ENCODE measurements around the gene PLA2G3. TPM values are rescaled to one million over a fixed set of nuclear protein-coding genes. Genes with fewer than 3 reads are reported as not detected.
A peak's percentile ranks its signal among the peaks of the same experiment; 100 is the strongest.

The PLA2G3 gene
- total and polyA plus RNA-seq, 2 experiments from 2014 or later = 18.0 to 34.5 TPM

DNA sequence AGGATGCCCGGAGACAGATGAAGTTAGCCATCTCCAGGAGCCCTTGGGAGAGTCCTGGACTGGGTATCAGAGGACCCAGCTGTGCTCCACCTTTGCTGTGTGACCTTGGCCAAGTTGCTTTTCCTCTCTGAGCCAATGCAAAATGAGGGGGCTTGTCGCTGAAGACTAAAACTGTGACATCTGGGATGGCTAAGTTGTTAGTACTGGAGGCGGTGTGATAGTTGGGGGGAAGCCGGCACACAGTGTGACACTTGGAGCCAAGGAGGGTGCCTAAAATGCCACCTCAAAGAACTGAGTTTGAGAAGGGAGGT, 17.1 kb downstream of the PLA2G3 start:
- no peak overlapping the region for H3K27ac ChIP-seq (ENCODE audit: low read depth)
- H3K36me3 ChIP-seq (ENCODE audit: insufficient read depth) = no peaks in the 10 kb centered on the region
- peak overlapping the region; percentile 54 for H3K4me3 ChIP-seq
- Mint-ChIP-seq H3K4me1 (peaks cover 29% of the 10 kb centered on the region), H3K36me3 (ENCODE audit: low read depth) (no peaks in the 10 kb centered on the region), H3K4me3 (peak overlapping the region; percentile 74), H3K27me3 (ENCODE audit: insufficient read depth, low read depth, poor library complexity) (peaks cover 18% of the 10 kb centered on the region), H3K9me3 (no peaks in the 10 kb centered on the region), H3K27ac (no peak overlapping the region)
- H3K9me2 ChIP-seq (ENCODE audit: insufficient read depth) = no peaks in the 10 kb centered on the region
- H3K4me2 ChIP-seq = peak overlapping the region; percentile 73
- H3K27me3 ChIP-seq (ENCODE audit: insufficient read depth) = no peaks in the 10 kb centered on the region
- H3F3A ChIP-seq (replicated peaks; ENCODE audit: low read depth) = no peaks in the 10 kb centered on the region
- H4K20me1 ChIP-seq (replicated peaks; ENCODE audit: insufficient read depth) = no peaks in the 10 kb centered on the region
- peaks cover 17% of the 10 kb centered on the region; the same call in 1 of the 2 replicates for H3K4me1 ChIP-seq (ENCODE audit: insufficient read depth)
- H3K79me2 ChIP-seq (replicated peaks; ENCODE audit: insufficient read depth) = no peaks in the 10 kb centered on the region
- DNase-seq (ENCODE audit: low spot score) = no peak
- no peak for TF ChIP-seq STAT1 (IDR thresholded peaks at IDR 0.05; ENCODE audit: unreplicated experiment)
- ATAC-seq = no peak
- no peak overlapping the region for H2AFZ ChIP-seq

DNA sequence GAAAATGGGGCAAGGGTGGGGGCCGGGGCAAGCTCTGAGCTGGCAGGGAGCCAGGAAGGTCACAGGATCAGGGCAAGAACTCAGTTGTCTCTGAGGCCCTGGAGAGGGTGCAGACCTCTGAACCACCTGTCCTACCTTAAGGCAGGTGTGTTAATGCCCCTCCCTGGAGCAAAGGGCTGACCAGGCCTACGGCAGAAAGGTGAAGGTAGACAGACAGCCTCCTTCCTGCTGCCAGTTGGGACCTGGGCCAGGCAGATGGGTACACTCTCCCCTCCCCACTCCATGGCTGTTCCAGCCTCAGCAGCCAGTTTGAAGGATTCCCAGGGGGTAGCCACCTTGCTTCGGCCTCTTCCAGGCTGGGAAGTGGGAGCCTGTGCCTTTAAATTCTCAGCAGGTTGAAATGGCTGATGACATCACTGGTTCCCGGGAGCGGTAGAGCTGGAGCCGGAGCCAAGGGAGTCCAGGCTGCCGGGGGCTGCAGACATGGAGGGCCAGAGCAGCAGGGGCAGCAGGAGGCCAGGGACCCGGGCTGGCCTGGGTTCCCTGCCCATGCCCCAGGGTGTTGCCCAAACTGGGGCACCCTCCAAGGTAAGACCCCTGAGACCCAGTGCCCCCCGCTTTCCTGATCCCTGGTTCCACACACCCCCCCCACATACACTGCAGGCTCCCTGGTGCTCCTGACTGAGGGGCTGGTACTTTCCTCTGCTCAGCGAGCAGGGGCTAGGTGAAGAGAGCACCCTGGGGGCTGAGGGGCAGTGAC, 17.6 kb downstream of the PLA2G3 start, which contains the start of gene INPP5J:
TSS of gene INPP5J (plus strand) at position 435 of the 760 bp plus-strand sequence. CDS start at position 484, 49 bp downstream.
- peak within 1 kb of the TSS; percentile 73 for H3K4me2 ChIP-seq
- H3K27me3 ChIP-seq (ENCODE audit: insufficient read depth) = no peaks in the 10 kb centered on the region
- no peaks in the 10 kb centered on the region for H3K9me3 Mint-ChIP-seq
- H3K4me3 Mint-ChIP-seq = peak within 1 kb of the TSS; percentile 74
- H3K4me1 ChIP-seq (ENCODE audit: insufficient read depth) = peaks cover 13% of the 10 kb centered on the region; the same call in 1 of the 2 replicates
- H3F3A ChIP-seq (replicated peaks; ENCODE audit: low read depth) = no peaks in the 10 kb centered on the region
- H2AFZ ChIP-seq = peak within 1 kb of the TSS; percentile 83; the same call in 1 of the 2 replicates
- no peak within 1 kb of the TSS for H3K27ac ChIP-seq (ENCODE audit: low read depth)
- ATAC-seq (peak; percentile 77), DNase-seq (ENCODE audit: low spot score) (peak; percentile 80)
- H3K27ac Mint-ChIP-seq = no peak within 1 kb of the TSS
- H3K79me2 ChIP-seq (replicated peaks; ENCODE audit: insufficient read depth) = no peaks in the 10 kb centered on the region
- H4K20me1 ChIP-seq (replicated peaks; ENCODE audit: insufficient read depth) = no peaks in the 10 kb centered on the region
- no peaks in the 10 kb centered on the region for H3K36me3 ChIP-seq (ENCODE audit: insufficient read depth)
- peak; percentile 70 for TF ChIP-seq CREB1 (CRISPR knock-in tag; IDR thresholded peaks at IDR 0.05; ENCODE audit: low read depth)
- TF ChIP-seq NANOG (IDR thresholded peaks at IDR 0.05; ENCODE audit: borderline replicate concordance) = no peak
- 0 out of 2 replicates have a peak, but pooled peaks have one; percentile 37 for TF ChIP-seq POLR2AphosphoS5 (IDR thresholded peaks at IDR 0.05; ENCODE audit: low read depth)
- peaks cover 15% of the 10 kb centered on the region for H3K27me3 Mint-ChIP-seq (ENCODE audit: insufficient read depth, low read depth, poor library complexity)
- H3K9me2 ChIP-seq (ENCODE audit: insufficient read depth) = no peaks in the 10 kb centered on the region
- peak within 1 kb of the TSS; percentile 54 for H3K4me3 ChIP-seq
- no peaks in the 10 kb centered on the region for H3K36me3 Mint-ChIP-seq (ENCODE audit: low read depth)
- peaks cover 25% of the 10 kb centered on the region for H3K4me1 Mint-ChIP-seq

DNA sequence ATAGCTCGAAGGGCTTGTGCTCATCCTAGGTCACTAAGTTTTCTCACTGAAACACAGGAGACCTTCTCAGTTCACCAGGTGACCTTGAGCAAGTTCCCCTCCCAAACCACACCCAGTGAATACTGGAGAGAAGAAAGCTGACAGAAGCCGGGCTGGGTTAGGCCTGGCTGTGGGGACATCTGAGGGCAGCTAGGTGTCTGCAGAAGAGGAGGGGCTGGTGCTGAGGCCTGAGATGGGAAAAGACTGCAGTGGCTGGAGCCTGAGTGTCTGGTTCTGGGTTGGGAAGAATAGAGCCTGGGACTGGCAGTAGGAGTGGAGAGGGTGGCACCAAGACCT, 18.1 kb downstream of the PLA2G3 start:
- no peaks in the 10 kb centered on the region for H3K9me3 Mint-ChIP-seq
- H3K27ac ChIP-seq (ENCODE audit: low read depth) = no peak overlapping the region
- ATAC-seq = no peak

More for the DNA sequence above, 18.1 kb downstream of the PLA2G3 start:
- DNase-seq (ENCODE audit: low spot score) = no peak
- Mint-ChIP-seq H3K27me3 (ENCODE audit: insufficient read depth, low read depth, poor library complexity) (peaks cover 15% of the 10 kb centered on the region), H3K36me3 (ENCODE audit: low read depth) (no peaks in the 10 kb centered on the region), H3K4me1 (peaks cover 19% of the 10 kb centered on the region), H3K27ac (no peak overlapping the region), H3K4me3 (no peak overlapping the region; the same call in 2 of the 3 replicates)
- H4K20me1 ChIP-seq (replicated peaks; ENCODE audit: insufficient read depth) = no peaks in the 10 kb centered on the region
- H3K27me3 ChIP-seq (ENCODE audit: insufficient read depth) = no peaks in the 10 kb centered on the region
- H3K79me2 ChIP-seq (replicated peaks; ENCODE audit: insufficient read depth) = no peaks in the 10 kb centered on the region
- H3K4me1 ChIP-seq (ENCODE audit: insufficient read depth) = peaks cover 12% of the 10 kb centered on the region; the same call in 1 of the 2 replicates
- no peak overlapping the region for H3K4me3 ChIP-seq
- TF ChIP-seq ZNF114 (CRISPR knock-in tag; IDR thresholded peaks at IDR 0.05) (no peak), EZH2 (IDR thresholded peaks at IDR 0.05; ENCODE audit: low read depth, unreplicated experiment) (no peak), CREB1 (CRISPR knock-in tag; IDR thresholded peaks at IDR 0.05; ENCODE audit: low read depth) (no peak), NANOG (IDR thresholded peaks at IDR 0.05; ENCODE audit: borderline replicate concordance) (no peak), POLR2AphosphoS5 (IDR thresholded peaks at IDR 0.05; ENCODE audit: low read depth) (no peak)
- TF ChIP-seq, protein P1, sequence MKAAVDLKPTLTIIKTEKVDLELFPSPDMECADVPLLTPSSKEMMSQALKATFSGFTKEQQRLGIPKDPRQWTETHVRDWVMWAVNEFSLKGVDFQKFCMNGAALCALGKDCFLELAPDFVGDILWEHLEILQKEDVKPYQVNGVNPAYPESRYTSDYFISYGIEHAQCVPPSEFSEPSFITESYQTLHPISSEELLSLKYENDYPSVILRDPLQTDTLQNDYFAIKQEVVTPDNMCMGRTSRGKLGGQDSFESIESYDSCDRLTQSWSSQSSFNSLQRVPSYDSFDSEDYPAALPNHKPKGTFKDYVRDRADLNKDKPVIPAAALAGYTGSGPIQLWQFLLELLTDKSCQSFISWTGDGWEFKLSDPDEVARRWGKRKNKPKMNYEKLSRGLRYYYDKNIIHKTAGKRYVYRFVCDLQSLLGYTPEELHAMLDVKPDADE (IDR thresholded peaks at IDR 0.05) = no peak
- TF ChIP-seq, protein P2, sequence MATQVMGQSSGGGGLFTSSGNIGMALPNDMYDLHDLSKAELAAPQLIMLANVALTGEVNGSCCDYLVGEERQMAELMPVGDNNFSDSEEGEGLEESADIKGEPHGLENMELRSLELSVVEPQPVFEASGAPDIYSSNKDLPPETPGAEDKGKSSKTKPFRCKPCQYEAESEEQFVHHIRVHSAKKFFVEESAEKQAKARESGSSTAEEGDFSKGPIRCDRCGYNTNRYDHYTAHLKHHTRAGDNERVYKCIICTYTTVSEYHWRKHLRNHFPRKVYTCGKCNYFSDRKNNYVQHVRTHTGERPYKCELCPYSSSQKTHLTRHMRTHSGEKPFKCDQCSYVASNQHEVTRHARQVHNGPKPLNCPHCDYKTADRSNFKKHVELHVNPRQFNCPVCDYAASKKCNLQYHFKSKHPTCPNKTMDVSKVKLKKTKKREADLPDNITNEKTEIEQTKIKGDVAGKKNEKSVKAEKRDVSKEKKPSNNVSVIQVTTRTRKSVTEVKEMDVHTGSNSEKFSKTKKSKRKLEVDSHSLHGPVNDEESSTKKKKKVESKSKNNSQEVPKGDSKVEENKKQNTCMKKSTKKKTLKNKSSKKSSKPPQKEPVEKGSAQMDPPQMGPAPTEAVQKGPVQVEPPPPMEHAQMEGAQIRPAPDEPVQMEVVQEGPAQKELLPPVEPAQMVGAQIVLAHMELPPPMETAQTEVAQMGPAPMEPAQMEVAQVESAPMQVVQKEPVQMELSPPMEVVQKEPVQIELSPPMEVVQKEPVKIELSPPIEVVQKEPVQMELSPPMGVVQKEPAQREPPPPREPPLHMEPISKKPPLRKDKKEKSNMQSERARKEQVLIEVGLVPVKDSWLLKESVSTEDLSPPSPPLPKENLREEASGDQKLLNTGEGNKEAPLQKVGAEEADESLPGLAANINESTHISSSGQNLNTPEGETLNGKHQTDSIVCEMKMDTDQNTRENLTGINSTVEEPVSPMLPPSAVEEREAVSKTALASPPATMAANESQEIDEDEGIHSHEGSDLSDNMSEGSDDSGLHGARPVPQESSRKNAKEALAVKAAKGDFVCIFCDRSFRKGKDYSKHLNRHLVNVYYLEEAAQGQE (IDR thresholded peaks at IDR 0.05; ENCODE audit: unreplicated experiment) = no peak
- no peaks in the 10 kb centered on the region for H3K9me2 ChIP-seq (ENCODE audit: insufficient read depth)
- no peaks in the 10 kb centered on the region for H3K36me3 ChIP-seq (ENCODE audit: insufficient read depth)
- H3K4me2 ChIP-seq = no peak overlapping the region
- H3F3A ChIP-seq (replicated peaks; ENCODE audit: low read depth) = no peaks in the 10 kb centered on the region
- no peak overlapping the region for H2AFZ ChIP-seq

All from GM23338 (cell line).